NCI-H1694 (cell line): Measurements from ENCODE around the gene ARHGEF28.

Experiments used
- DNase-seq: peaks from one replicate; lab custom pipeline; 2025; lab: John Stamatoyannopoulos, UW

The ARHGEF28 gene

DNA sequence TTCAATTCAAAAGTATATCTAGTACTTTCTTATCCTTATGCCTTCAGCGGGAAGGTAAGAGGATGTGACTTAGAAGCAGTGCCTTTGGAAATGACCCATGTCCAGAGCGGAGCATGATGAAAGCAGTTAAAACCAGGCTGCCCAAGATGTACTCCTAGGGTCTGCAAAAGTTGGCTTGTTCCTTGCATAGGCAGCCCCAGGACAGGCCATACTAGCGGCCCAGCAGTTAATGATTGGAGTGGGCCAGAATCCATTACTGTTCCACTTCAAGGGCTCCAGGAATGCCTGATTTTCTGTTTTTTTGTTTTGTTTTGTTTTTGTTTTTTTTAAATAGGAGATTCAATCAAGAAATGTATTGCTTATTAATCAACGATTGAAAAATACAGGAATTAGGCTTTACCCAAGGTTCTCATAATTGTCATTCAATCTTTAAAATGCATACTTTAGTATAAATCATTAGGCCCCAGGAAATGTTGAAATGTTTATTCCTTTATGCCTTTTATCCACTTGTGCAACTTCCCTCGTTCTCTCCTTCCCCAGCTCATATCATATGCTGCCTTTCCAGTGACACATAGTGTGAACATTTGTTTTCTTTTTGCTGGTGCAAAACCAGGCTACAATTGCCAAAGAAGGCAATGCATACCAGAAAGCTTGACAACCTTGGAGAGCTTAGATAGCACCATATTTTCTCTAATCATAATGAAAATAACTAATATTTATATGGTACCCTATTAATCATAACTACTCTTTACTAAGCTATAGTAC is 190.8 kb downstream of the ARHGEF28 start:
- no peak for DNase-seq

DNA sequence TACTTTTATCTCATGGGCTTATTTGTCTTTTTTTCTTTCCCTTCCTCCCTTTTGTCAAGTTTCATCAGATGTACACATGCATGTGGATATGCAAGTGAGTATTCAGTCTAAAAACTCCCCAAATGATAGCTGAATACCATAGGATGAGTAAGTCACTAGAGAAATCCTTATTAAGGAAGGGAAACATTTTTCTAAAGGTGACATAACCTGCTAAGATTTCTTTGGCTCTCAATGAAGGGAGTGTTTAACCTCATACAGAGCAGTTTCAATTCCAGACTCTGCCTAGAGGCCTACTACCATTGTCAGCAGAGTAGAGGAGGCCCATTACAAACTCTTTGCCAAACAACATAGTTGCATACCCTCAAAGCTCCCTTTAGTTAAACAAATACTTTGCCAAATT is 192.4 kb downstream of the ARHGEF28 start:
- DNase-seq = no peak

DNA sequence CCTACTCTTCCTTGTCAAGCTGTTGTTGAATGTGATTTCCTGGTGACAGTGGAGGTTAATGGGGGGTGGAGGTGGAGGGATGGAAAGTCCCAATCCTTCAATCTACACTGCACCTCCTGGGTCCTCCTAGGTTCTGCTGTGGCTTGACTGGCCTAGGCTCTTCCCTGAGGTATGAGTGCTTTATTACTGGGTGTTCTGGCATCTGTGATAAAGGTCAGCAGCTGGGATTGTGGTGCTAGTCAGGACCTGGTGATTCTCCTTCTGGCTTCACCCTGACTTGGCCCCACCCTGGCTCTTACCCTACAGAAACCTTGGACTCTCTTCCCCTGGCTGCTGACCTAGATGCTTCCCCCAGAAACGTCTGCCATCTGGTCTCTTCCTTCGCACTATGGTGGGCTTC is 194.3 kb downstream of the ARHGEF28 start:
- no peak for DNase-seq

DNA sequence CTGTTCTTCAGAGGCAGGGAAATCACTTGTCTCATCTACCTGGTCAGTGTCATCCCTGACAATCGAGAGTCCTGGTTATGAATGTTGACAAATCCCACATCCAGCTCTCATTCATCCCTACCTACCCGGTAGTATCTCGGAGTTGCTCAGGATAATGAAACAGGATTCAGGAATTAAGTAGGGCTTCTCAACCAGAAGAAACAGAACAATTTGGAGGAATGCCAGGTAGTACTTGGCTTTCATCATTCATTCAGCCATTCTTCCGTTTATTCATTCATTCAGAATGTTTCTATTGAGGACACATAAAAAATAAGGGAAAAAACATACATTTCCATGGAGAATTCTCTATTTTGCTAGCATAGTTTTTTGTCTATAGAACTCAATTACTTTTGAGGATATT is 195.0 kb downstream of the ARHGEF28 start:
- no peak for DNase-seq

DNA sequence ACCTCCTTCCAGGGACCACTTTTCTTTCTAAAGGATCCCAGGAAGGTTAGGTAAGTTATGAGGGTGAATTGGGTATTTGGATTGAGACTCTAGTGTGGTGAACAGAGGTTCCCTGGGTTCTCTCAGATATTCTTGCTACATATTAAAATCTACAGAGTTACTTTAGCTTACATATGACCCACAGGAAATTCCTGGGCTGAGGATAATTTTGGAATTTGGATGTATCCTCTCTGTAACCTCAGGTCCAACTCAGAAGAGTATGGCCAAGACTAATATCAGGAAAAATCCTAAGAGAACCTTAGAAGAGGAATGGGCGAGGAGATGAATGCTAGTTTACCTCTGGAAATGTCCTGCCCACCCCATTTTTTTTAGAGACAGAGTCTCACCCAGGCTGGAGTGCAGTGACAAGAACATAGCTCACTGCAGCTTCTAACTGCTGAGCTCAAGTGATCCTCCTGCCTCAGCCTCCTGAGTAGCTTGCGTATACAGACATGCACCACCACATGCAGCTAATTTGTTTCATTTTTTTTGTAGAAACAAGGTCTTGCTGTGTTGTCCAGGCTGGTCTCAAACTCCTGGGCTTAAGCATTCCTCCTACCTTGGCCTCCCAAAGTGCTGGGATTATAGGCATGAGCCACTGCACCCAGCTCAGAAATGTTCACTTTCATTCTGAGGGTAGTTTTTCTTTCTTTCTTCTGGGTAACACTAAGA is 196.4 kb downstream of the ARHGEF28 start:
- DNase-seq = no peak

DNA sequence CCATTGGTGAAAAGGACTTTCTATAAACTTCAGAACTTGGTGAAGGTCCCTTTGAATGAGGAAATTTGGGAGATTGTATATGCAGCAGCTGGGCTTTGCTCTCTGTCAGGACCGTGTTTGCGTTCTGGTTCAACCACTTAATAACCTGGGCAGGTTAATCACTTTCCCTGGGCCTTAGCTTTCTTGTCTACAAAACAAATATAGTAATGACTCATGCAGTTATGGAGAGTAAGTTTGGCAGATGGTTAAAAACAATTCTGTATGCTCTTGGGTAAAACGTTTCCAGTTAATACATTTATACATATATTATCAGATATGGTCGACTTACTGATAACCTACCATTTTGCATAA is 197.0 kb downstream of the ARHGEF28 start:
- DNase-seq = no peak

DNA sequence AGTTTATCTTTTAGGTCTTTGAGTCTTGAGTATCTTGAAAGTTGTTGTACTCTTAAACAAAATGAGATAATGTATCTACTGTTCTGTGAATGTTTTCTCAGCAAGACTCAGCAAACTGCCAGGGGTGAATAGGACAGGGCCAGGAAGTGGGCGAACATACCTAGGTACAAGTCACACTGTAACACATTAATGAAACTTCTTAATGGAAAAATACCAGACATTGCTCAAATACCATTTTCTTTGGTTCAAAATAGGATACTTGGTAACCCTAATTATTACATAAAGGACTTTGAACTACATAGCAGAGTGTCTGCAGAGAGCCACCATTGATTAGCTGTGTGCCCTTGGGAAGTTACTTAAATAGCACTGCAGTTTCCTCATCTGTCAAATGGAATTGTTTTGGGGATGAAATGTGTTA is 197.5 kb downstream of the ARHGEF28 start:
- DNase-seq = no peak

DNA sequence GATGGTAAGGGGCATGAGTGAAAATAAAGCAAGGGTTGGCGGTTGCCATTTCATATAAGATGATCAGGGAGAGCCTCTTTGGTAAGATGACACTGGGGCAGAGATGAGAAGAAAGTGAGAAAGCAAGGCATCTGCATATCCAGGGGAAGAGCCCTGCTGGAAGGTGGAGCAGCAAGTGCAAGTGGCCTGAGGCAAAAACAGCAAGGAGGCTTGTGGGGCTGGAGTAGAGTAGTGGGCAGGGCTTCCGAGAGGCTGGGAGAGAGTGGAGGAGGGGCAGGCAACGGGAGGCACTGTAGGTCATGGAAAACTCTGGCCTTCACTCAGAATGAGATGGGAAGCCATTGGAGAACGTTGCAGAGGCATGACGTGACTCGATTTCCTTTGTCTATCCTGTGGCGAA is 199.2 kb downstream of the ARHGEF28 start:
- DNase-seq = no peak

DNA sequence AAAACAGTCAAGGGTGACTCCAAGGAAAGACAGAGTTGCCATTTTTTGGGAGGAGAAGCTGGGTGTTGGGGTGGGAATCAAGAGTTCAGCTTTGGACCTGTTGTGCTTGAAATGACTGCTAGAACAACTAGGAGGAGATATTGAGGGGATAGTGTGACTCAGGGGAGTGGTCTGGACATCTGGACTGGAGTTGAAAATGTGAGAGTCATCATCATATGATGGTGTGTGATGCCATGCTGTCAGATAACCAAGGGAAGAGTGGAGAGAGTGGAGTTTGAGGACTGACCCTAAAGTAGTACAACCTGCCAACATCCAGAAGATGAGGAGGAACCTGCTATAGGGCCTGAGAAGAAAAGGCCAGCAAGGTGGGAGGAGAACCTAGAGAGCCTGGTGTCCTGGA is 199.7 kb downstream of the ARHGEF28 start:
- DNase-seq = no peak

DNA sequence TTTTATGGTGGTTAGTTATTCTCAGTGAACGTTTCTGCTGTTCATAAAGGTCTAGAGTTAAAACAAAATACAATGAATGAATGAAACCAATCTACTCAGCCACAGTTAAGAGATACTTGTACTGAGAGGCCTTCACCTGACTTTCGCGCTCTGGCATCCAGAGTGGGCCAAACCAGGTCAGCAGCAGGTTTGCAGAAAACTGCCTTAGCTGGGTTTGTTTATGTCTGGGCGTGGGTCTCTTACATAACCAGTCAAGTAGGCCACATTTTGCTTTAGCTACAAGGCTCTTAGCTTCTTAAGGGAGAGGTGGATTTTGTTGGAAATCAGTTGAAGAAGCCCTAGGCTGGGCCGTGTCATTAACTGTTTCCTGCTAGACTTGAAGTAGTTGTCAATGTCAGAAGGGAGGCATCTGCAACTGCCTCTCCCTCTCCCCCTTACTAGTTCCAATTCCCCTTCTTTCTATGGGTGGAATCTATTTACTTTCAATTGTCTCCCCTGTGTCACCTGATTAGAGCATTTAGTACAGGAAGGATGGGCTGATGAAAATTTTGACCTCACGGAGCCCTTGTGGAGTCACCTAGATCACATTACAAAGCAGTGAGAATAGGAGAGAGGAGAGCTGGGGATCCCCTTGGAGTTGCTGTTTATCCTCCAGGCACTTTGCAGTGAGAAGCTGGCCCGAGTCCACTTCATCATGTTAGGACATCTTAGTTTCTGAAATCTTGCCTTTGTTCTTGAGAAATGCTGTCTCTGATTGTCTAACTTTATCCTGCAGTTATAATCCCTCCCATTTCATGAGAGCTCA is 200.5 kb downstream of the ARHGEF28 start:
- no peak for DNase-seq

DNA sequence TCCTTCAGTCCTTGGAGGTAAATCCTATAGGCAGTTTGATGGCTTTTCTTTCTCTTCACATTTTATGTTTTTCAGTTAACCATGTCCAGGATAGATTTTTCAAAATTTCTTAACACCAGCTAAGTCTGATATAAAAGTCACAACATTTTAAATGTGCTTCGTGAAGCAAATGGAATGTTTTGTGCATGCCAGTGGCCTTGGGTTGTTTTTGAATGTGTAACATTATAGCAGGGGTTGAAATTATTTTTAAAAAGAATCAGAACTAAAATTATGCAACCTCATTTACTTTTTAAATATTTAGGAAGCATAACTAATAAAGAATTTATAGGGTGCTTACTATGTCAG is 201.1 kb downstream of the ARHGEF28 start:
- no peak for DNase-seq

DNA sequence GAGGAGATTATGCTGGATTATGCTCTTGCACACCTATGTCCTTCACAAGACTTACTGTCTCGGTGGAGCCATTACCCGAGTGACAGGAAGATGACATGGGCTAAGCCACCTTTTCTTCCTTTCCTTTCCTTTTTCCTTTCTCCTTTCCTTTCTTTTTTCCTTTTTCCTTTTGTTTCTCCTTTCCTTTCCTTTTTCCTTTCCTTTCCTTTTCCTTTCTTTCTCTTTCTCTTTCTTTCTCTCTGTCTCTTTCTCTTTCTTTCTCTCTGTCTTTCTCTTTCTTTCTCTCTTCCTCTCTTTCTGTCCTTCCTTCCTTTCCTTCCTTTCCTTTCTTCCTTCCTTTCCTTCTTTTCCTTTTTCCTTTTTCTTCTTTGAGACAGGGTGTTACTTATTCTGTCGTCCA is 202.5 kb downstream of the ARHGEF28 start:
- no peak for DNase-seq

DNA sequence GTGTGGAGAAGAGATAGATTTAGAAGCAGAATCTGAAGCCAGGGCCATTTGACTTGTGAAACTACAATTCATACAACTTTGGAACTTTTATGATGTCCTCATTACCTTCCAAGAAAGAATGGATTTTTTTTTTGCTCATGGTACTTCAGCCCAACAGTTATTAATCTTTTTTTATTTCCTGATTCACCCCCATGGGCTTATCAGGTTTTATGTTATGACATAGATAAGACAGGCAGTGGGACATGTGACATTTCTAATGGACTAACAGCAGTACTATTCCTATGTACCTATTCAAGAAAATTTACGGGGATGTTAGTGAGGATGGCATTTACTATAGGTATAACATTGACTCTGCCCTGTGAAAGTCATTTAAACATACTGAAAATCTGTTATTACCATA is 204.7 kb downstream of the ARHGEF28 start:
- no peak for DNase-seq

DNA sequence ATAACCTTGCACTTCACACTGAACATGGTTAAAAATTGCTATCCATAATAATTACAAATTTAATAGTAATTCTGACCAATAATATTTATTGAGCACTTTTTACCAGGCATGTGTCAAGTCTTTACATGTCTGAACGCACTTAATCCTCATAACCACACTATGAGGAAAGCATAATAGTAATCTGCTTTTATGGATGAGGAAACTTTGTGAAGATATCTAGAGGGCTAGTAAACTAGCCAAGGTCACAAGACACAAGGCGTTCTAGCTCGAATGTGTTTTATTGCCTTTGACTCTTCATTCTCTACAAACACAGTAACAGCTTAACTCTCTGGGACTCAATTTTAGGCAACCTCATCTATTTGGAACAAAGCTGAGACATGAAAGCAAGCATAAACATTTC is 205.1 kb downstream of the ARHGEF28 start:
- no peak for DNase-seq

DNA sequence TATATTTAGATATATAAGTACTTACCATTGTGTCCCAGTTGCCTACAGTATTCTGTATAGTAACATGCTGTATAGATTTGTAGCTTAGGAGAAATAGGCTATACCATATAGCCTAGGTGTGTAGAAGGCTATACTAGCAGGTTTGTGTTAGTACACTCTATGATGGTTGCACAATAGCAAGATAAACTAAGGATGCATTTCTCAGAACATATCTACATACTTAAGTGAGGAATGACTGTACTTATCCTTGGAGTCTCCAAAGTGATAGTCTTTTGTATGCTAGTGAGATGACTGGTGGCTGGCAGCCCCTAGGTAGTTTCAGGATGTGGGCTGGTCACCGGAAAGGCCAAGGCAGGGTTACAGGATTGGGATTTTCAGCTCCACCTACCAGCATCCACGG is 208.7 kb downstream of the ARHGEF28 start:
- no peak for DNase-seq

DNA sequence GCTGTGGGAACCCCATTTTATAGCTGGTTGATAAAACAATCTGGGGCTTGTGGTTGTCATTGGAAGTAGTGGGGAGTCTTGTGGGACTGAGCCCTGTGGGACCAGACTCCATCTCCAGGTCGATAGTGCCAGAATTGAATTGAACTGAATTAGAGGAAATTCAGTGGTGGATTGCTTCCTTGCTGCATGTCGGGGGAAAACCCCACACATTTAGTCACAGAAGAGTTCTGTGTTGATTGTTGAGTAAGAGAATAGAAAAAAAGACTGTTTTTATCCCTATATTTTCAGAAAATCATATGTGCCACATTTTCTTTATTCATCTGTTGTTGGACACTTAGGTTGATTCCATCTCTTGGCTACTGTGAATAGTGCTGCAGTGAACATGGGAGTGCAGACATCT is 209.7 kb downstream of the ARHGEF28 start:
- DNase-seq = no peak

DNA sequence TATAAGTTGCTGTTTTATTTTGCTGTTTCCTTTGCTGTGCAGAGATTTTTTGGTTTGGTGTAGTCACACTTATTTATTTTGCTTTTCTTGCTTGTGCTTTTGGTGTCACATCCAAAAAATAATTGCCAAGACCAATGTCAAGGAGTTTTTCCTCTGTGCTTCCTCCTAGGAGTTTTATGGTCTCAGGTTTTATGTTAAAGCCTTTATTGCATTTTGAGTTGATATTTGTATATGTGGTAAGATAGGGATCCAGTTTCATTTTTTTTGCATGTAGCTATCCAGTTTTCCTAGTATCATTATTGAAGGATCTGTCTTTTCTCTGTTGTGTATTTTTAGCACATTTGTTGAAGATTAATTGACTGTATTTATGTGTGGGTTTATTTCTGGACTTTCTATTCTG is 210.6 kb downstream of the ARHGEF28 start:
- no peak for DNase-seq

DNA sequence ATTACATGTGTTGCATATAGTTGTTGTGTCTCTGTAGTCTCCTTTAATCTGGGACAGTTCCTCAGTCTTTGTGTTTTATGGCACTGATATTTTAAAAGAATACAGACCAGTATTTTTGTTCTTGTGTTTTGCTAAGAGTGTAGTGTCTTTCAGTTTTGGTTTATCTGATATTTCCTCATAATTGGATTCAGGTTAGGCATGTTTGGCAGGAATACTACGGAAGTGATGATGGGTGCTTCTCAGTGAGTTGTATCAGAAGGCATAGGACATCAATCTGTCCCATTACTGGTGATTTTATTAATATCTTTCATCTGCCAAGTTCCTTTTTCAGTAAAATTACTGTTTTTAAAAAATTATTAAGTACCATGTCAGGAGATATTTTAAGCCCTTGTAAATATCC is 212.9 kb downstream of the ARHGEF28 start:
- no peak for DNase-seq

DNA sequence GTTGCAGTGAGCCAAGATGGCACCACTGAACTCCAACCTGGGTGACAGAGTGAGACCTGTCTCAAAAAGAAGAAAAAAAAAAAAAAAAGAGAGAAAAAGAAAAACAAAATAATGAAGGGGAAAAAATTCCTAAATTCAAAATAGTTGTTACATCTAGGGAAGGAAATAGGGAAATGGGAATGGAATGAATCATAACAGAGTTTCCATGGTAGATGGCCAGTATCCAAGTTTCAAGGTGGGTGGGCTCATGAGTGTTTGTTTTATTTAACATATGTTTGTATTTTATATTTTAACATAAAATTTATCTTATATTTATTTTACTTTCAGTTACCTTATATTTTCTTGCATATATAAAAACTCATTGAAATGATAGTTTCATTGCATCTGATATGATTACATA is 215.6 kb downstream of the ARHGEF28 start:
- no peak for DNase-seq

DNA sequence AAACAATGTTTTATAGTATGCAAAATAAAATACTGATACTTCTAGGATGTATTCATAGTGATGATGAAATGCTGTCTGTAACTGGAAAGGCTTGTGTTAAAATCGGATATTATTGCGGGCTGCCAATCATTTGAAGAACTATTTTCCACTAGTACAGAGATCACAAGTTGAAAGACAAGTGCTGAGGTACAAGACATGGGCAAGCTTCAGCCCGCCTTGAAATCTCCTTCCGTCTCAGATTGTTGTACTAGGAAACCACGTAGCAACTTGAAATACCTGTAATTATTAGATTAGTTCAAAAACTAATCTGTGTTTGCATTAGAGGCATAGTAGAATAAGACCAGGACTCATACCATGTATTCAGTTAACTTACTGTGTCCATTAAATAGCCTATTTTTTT is 218.2 kb downstream of the ARHGEF28 start:
- no peak for DNase-seq

DNA sequence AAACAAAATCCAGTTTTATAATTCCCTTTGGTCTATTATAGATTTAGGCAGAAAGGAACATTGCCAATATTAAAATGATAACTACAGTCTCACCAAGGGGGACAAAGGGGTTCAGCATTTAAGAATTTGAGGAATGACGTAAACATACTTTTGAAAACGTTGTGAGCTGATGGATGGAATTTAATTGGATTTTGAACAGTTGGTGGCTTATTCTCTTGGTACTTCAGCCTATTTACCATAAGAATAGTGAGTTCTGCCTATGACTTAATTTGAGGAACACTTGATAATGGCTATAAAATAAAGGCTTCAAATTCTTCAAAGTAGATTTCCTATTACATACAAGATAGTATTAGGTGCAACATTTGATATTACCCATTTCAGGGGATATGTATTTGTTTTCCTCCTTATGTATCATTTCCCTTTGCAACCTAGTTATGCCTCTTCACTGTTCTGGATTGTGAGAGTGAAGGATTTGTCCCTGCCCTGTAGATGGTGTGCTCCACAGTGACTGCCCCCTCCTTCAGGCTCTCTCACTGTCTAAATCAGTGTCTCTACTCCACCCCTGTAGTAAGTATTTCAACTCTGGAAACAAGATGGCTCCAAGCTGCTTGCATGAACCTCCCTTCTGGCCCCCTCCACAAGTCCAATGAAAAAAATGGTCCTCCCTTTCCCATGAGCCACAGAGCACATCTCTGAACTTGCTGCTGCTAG is 225.6 kb downstream of the ARHGEF28 start:
- no peak for DNase-seq

DNA sequence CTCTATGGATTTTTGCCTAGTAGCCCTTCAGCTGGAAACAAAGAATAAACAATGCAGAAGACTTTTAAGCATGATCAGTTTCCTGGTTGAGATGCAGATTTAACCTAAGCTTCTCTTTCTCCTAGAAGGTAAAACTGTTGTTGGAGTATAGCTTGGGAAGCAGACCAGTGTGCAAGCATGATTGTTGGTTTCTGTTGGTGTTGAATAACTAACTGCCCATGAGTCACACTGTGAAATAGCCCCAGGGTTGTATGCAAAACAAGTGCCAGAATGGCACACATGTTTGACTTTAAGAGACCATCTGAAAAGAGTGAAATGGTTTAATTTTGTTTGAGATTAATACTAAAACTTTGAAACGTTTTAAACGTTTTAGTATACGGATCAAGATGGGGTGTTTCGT is 227.1 kb downstream of the ARHGEF28 start:
- DNase-seq = no peak

DNA sequence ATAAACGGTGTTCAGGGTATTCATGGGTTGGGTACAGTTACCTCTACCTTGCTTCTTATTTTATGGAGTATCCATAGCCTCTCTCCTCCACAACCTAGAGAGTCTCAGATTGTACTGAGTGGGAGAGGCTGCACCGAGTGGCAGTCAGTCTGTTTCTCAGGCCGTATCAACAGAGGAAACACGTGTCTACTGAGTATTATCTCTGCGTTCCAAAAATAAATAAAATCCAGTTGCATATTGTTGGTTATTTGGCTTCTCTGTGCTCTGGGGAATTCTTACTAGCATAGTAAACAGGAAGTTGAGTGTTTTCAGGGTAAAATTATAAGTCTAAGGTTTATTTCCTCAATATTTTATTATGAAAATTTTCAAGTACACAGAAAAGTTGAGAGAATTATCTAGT is 231.0 kb downstream of the ARHGEF28 start:
- DNase-seq = no peak
